ENCODE results near the gene GTF3C2. TPM values are rescaled to one million over a fixed set of nuclear protein-coding genes. Genes with fewer than 3 reads are reported as not detected.
A peak's percentile ranks its signal among the peaks of the same experiment; 100 is the strongest.

GTF3C2 gene, protein sequence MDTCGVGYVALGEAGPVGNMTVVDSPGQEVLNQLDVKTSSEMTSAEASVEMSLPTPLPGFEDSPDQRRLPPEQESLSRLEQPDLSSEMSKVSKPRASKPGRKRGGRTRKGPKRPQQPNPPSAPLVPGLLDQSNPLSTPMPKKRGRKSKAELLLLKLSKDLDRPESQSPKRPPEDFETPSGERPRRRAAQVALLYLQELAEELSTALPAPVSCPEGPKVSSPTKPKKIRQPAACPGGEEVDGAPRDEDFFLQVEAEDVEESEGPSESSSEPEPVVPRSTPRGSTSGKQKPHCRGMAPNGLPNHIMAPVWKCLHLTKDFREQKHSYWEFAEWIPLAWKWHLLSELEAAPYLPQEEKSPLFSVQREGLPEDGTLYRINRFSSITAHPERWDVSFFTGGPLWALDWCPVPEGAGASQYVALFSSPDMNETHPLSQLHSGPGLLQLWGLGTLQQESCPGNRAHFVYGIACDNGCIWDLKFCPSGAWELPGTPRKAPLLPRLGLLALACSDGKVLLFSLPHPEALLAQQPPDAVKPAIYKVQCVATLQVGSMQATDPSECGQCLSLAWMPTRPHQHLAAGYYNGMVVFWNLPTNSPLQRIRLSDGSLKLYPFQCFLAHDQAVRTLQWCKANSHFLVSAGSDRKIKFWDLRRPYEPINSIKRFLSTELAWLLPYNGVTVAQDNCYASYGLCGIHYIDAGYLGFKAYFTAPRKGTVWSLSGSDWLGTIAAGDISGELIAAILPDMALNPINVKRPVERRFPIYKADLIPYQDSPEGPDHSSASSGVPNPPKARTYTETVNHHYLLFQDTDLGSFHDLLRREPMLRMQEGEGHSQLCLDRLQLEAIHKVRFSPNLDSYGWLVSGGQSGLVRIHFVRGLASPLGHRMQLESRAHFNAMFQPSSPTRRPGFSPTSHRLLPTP
- total RNA-seq, result 30.9 and 36.7 TPM in 2 replicates

DNA sequence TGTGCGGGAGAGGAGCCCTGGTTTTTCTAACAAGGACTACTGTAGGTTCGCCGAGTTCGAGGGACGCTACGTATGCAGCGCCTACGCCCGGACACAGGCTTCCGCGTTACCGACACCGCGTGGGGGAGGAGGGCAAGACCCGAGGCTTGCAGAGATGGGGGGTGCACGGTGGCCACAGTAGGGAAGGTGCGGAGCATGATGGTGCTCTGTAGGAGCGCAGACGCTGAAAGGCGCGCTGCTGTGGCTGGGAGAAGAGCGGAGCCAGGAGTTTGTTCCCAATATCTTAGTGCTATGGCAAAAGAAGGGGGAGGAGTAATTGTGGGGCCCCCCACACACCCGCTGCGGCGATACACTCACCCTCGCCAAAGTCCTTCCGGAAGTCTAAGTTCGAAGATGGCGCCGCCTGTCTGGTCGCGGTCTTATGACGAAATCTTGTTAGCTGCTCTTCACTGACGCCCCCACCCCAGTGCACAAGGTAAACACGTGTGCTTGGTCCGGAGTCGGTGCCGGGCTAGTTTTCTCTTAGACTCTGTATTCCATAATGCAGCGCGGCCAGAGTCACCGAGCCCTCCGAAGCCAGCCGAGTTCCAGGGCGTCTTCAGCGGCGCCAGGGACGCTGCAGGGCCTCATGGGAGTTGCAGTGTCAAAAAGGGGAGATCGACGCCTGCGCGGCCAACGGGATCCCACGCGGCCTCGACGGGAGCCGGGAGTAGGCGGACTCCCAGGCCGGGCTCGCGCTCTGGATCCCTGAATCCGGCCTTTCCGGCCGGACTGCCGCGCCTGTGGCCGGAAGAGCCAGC lies at the start of gene GTF3C2:
TSS of gene GTF3C2 (minus strand) at position 383 of the 800 bp plus-strand sequence. CDS start 13,210 bp downstream, outside the sequence.
- TF ChIP-seq, protein P1, sequence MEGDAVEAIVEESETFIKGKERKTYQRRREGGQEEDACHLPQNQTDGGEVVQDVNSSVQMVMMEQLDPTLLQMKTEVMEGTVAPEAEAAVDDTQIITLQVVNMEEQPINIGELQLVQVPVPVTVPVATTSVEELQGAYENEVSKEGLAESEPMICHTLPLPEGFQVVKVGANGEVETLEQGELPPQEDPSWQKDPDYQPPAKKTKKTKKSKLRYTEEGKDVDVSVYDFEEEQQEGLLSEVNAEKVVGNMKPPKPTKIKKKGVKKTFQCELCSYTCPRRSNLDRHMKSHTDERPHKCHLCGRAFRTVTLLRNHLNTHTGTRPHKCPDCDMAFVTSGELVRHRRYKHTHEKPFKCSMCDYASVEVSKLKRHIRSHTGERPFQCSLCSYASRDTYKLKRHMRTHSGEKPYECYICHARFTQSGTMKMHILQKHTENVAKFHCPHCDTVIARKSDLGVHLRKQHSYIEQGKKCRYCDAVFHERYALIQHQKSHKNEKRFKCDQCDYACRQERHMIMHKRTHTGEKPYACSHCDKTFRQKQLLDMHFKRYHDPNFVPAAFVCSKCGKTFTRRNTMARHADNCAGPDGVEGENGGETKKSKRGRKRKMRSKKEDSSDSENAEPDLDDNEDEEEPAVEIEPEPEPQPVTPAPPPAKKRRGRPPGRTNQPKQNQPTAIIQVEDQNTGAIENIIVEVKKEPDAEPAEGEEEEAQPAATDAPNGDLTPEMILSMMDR (IDR thresholded peaks at IDR 0.05; ENCODE audit: insufficient read depth, low read depth, low read length), result no peak

DNA sequence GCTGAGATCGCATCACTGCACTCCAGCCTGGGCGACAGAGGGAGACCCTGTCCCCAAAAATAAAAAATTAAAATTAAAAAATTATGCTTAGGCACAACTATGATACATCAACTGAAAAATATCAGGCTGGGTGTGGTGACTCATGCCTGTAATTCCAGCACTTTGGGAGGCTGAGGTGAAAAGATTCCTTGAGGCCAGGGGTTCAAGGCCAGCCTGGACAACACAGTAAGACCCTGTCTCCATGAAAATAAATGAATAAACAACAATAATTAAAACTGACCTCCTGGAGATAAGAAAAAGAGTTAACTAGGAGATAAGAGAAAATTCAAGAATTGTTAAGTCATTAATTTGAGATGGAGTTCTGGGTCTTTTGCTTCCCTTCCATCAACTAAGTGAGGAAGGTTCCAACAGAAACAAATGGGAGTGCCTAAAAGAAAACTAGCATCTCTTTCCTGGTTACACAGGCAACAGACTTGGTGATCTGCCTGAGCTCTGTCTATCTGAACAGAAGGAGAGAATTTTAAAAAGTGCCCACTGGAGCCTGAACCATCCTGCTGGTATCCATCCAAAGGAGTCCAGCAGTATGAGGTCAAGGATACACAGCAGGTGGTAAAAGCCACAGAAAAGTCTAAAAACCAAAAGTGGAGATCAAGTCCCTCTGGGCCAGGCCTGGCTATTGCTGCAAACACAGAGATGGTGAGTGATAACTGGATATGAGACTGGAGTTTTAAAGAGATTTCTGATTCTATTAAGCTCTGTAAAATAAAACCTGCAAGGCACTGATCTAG lies 44.0 kb upstream of the GTF3C2 start:
- TF ChIP-seq, protein P1 (IDR thresholded peaks at IDR 0.05; ENCODE audit: insufficient read depth, low read depth, low read length), result no peak
- DNase-seq (ENCODE audit: low read depth), result no peak

More for the DNA sequence above, at the start of gene GTF3C2:
- DNase-seq (ENCODE audit: low read depth), result peak; percentile 98
- H3K4me3 ChIP-seq (ENCODE audit: low read depth, low read length), result peak within 1 kb of the TSS; percentile 91

DNA sequence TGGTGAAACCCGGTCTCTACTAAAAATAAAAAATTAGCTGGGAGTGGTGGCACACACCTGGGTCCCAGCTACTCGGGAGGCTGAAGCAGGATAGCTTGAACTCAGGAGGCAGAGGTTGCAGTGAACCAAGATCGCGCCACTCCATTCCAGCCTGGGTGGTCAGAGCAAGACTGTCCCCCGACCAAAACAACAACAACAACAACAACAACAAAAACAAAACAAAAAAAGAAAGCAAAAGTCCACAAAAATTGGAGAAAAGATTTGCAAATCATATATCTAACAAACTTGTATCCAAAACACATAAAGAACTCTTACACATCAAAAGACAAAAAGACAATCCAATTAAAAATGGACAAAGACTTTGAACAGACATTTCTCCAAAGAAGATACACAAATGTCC lies 42.4 kb upstream of the GTF3C2 start:
- TF ChIP-seq, protein P1 (IDR thresholded peaks at IDR 0.05; ENCODE audit: insufficient read depth, low read depth, low read length), result no peak
- no peak overlapping the region for H3K4me3 ChIP-seq (ENCODE audit: low read depth, low read length)
- no peak for DNase-seq (ENCODE audit: low read depth)

More for the DNA sequence above, 44.0 kb upstream of the GTF3C2 start:
- no peak overlapping the region for H3K4me3 ChIP-seq (ENCODE audit: low read depth, low read length)

DNA sequence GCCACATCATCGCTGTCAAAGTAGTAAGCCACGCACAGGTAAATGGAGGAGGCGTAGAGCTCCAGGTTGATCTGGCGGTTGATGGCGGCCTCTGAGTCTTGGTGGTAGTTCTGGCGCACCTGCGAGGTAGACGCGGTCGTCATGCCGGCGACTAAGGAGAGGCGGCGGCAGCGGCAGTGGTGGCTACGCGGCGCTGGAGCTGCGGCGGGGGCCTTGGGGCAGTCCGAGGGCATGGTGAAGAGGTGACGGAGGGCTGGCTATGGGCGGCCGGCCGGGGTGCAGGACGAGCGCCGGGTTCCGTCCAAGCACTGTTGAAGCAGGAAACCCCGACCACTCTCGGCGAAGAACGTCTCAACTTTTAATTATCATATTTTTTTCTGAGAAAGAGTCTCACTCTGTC lies 36.7 kb upstream of the GTF3C2 start:
- TF ChIP-seq, protein P1 (IDR thresholded peaks at IDR 0.05; ENCODE audit: insufficient read depth, low read depth, low read length), result no peak
- H3K4me3 ChIP-seq (ENCODE audit: low read depth, low read length), result no peak overlapping the region
- DNase-seq (ENCODE audit: low read depth), result no peak

DNA sequence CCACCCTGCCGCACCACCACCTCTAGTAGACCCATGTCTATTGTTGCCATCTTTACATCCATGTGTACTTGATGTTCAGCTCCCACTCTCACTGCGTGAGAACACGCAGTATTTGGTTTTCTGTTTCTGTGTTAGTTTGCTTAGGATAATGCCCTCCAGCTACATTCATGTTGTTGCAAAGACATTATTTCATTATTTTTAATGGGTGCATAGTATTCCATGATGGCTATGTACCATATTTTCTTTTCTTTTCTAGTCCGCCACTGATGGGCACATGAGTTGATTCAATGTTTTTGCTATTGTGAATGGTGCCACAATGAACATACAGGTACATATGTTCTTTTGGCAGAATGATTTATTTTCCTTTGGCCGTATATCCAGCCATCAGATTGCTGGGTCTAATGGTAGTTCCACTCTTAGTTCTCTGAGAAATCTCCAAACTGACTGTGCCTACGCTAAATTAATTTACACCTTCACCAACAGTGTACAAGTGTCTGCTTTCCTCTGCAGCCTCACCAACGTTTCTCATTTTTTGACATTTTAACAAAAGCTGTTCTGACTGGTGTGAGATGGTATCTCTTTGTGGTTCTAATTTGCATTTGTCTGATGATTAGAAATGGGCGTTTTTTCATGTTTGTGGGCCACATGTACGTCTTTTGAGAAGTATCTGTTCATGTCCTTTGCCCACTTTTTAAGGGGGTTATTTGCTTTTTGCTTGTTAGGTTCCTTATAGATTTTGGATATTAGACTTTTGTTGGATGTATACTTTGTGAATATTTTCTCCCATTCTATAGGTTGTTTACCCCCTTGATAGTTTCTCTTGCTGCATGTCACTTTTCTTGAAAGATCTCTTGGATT lies 34.5 kb upstream of the GTF3C2 start:
- TF ChIP-seq, protein P1 (IDR thresholded peaks at IDR 0.05; ENCODE audit: insufficient read depth, low read depth, low read length), result no peak
- H3K4me3 ChIP-seq (ENCODE audit: low read depth, low read length), result no peak overlapping the region
- DNase-seq (ENCODE audit: low read depth), result no peak

All from fibroblast of villous mesenchyme (primary cell).